ENCODE measurements around the gene ABHD17A.
"Not testable (repeated sequence)": the region's sequence is repeated elsewhere in the genome, so short reads cannot be mapped to it uniquely, and the experiment has no call there.

Gene ABHD17A

GRCh38 chr19:1880611-1881392, 4.5 kb downstream of the ABHD17A start:
- H2BK15ac ChIP-seq (ENCODE audit: low read length), result no peak overlapping the region

DNA sequence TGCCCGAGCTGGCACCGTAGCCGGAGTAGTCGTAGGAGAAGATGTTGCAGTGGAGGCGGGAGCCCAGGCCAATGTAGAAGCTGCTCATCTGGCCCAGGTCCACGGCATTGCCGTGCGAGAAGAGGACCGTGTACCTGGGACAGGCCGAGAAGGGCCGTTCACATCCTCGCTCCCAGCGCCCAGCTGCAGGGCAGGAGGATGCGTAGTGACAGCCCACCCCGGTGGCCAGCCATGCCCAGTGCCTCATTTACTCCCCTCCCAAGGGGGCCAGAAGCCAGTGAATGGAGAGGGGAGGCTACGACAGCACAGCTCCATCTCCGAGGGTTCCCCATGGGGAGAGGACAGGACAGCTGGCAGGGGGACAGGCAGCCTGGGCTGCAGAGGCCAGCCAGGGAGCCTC, 5.3 kb downstream of the ABHD17A start:
- not testable (repeated sequence) for H2BK15ac ChIP-seq (ENCODE audit: low read length); H3K18ac ChIP-seq (ENCODE audit: low read length)
- no CpG with 5 or more reads among the region's 17 CpGs for whole genome bisulfite sequencing, 2 donors (ENCODE audit: extremely low coverage in 2 of 2, insufficient read length in 2 of 2, insufficient replicate concordance in 1 of 2)

More at GRCh38 chr19:1880611-1881392, 4.5 kb downstream of the ABHD17A start:
- no peak overlapping the region for H2BK120ac ChIP-seq (ENCODE audit: low read depth, low read length)
- peaks cover 20 to 34% of the 10 kb centered on the region in 2 donors for H3K4me1 ChIP-seq (ENCODE audit: control insufficient read depth in 2 of 2, insufficient read depth in 1 of 2, low read depth in 1 of 2, low read length in 2 of 2)
- peaks cover 0 to 6% of the 10 kb centered on the region in 2 donors for H3K36me3 ChIP-seq (replicated peaks in 1 of 2; ENCODE audit: control insufficient read depth in 2 of 2, insufficient read depth in 2 of 2, low read length in 2 of 2)
- H3K18ac ChIP-seq (ENCODE audit: low read length), result no peak overlapping the region
- no peak overlapping the region for H3K9ac ChIP-seq (ENCODE audit: low read depth, low read length, poor library complexity)
- H3K27me3 ChIP-seq (ENCODE audit: control insufficient read depth in 3 of 3, insufficient read depth in 3 of 3, low read depth in 1 of 3, low read length in 3 of 3), result no peaks in the 10 kb centered on the region
- no peak for DNase-seq (ENCODE audit: low spot score)
- peaks cover 21% of the 10 kb centered on the region for H3K79me1 ChIP-seq (ENCODE audit: low read depth, low read length)
- no peak overlapping the region for H3K4me2 ChIP-seq (ENCODE audit: insufficient read depth, low read length, poor library complexity, severe bottlenecking)
- no CpG with 5 or more reads among the region's 35 CpGs for WGBS, 2 donors (ENCODE audit: extremely low coverage in 2 of 2, insufficient read length in 2 of 2, insufficient replicate concordance in 1 of 2)
- no peaks in the 10 kb centered on the region for H3K9me3 ChIP-seq (replicated peaks in 1 of 2; ENCODE audit: control insufficient read depth in 2 of 2, insufficient read depth in 1 of 2, low read depth in 1 of 2, low read length in 2 of 2)
- no peak overlapping the region for H2BK12ac ChIP-seq (ENCODE audit: low read length)
- H3K14ac ChIP-seq (ENCODE audit: low read length), result no peak overlapping the region
- no peak overlapping the region for H2BK5ac ChIP-seq (ENCODE audit: low read length)
- peak overlapping the region; percentile 55 for H3K23ac ChIP-seq (ENCODE audit: low read depth, low read length, poor library complexity)
- no peak overlapping the region for H3K27ac ChIP-seq (replicated peaks; ENCODE audit: low read length)
- H4K91ac ChIP-seq (ENCODE audit: low read depth, low read length, poor library complexity), result no peak overlapping the region
- no peak overlapping the region for H3K4ac ChIP-seq (ENCODE audit: low read length)
- H4K8ac ChIP-seq (ENCODE audit: low read depth, low read length), result no peak overlapping the region
- H2AK5ac ChIP-seq (ENCODE audit: low read depth, low read length), result no peak overlapping the region
- H2AFZ ChIP-seq (ENCODE audit: low read length), result no peak overlapping the region
- no peak overlapping the region for H3K4me3 ChIP-seq (ENCODE audit: low read length in 2 of 2)

DNA sequence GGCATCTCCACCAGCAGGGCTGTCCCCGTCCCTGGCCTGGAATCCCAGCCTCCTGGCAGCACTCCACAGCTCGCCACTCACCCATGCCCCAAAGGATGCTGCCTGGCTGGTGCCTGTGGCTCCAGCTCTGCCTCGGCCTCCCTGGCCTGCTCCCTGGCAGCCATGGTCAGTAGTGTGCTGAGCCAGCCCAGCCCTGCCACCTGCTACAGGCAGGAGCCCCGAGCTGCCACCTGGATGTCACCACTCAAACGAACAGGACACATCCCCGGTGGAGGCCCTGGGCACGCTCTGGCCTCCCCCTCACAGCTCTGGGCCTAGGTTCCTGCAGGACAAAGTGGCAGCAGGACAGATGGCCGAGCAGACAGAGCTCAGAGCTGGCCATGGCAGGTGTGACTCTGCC, 6.7 kb downstream of the ABHD17A start:
- H2BK5ac ChIP-seq (ENCODE audit: low read length); H2BK12ac ChIP-seq (ENCODE audit: low read length); H3K9me3 ChIP-seq (replicated peaks in 1 of 2; ENCODE audit: control insufficient read depth in 2 of 2, insufficient read depth in 1 of 2, low read depth in 1 of 2, low read length in 2 of 2); H4K8ac ChIP-seq (ENCODE audit: low read depth, low read length); H3K4me3 ChIP-seq (ENCODE audit: low read length in 2 of 2); H3K9ac ChIP-seq (ENCODE audit: low read depth, low read length, poor library complexity); H3K27ac ChIP-seq (replicated peaks; ENCODE audit: low read length); H3K14ac ChIP-seq (ENCODE audit: low read length); H3K36me3 ChIP-seq (replicated peaks in 1 of 2; ENCODE audit: control insufficient read depth in 2 of 2, insufficient read depth in 2 of 2, low read length in 2 of 2); H3K27me3 ChIP-seq (ENCODE audit: control insufficient read depth in 3 of 3, insufficient read depth in 3 of 3, low read depth in 1 of 3, low read length in 3 of 3); H3K18ac ChIP-seq (ENCODE audit: low read length); H3K4ac ChIP-seq (ENCODE audit: low read length); H2AK5ac ChIP-seq (ENCODE audit: low read depth, low read length); DNase-seq (ENCODE audit: low spot score); H4K91ac ChIP-seq (ENCODE audit: low read depth, low read length, poor library complexity); H2BK120ac ChIP-seq (ENCODE audit: low read depth, low read length); H3K4me2 ChIP-seq (ENCODE audit: insufficient read depth, low read length, poor library complexity, severe bottlenecking); H3K23ac ChIP-seq (ENCODE audit: low read depth, low read length, poor library complexity); H2BK15ac ChIP-seq (ENCODE audit: low read length); H2AFZ ChIP-seq (ENCODE audit: low read length): not testable (repeated sequence)
- Histone ChIP-seq H3K79me1 (ENCODE audit: low read depth, low read length) (peaks cover 18% of the 10 kb centered on the region), H3K4me1 (ENCODE audit: control insufficient read depth in 2 of 2, insufficient read depth in 1 of 2, low read depth in 1 of 2, low read length in 2 of 2) (peaks cover 13 to 38% of the 10 kb centered on the region in 2 donors)
- WGBS, 2 donors (ENCODE audit: extremely low coverage in 2 of 2, insufficient read length in 2 of 2, insufficient replicate concordance in 1 of 2), result no CpG with 5 or more reads among the region's 8 CpGs

More for the DNA sequence above, 5.3 kb downstream of the ABHD17A start:
- not testable (repeated sequence) for H3K36me3 ChIP-seq (replicated peaks in 1 of 2; ENCODE audit: control insufficient read depth in 2 of 2, insufficient read depth in 2 of 2, low read length in 2 of 2); H3K4me2 ChIP-seq (ENCODE audit: insufficient read depth, low read length, poor library complexity, severe bottlenecking); H2AK5ac ChIP-seq (ENCODE audit: low read depth, low read length); H2BK5ac ChIP-seq (ENCODE audit: low read length); H4K91ac ChIP-seq (ENCODE audit: low read depth, low read length, poor library complexity); H2AFZ ChIP-seq (ENCODE audit: low read length); DNase-seq (ENCODE audit: low spot score); H3K14ac ChIP-seq (ENCODE audit: low read length); H2BK12ac ChIP-seq (ENCODE audit: low read length); H3K23ac ChIP-seq (ENCODE audit: low read depth, low read length, poor library complexity); H4K8ac ChIP-seq (ENCODE audit: low read depth, low read length); H2BK120ac ChIP-seq (ENCODE audit: low read depth, low read length); H3K4ac ChIP-seq (ENCODE audit: low read length); H3K27ac ChIP-seq (replicated peaks; ENCODE audit: low read length); H3K4me3 ChIP-seq (ENCODE audit: low read length in 2 of 2); H3K27me3 ChIP-seq (ENCODE audit: control insufficient read depth in 3 of 3, insufficient read depth in 3 of 3, low read depth in 1 of 3, low read length in 3 of 3); H3K9me3 ChIP-seq (replicated peaks in 1 of 2; ENCODE audit: control insufficient read depth in 2 of 2, insufficient read depth in 1 of 2, low read depth in 1 of 2, low read length in 2 of 2)
- Histone ChIP-seq H3K9ac (ENCODE audit: low read depth, low read length, poor library complexity) (peak overlapping the region; percentile 63), H3K4me1 (ENCODE audit: control insufficient read depth in 2 of 2, insufficient read depth in 1 of 2, low read depth in 1 of 2, low read length in 2 of 2) (peaks cover 20 to 38% of the 10 kb centered on the region in 2 donors), H3K79me1 (ENCODE audit: low read depth, low read length) (peaks cover 22% of the 10 kb centered on the region)

DNA sequence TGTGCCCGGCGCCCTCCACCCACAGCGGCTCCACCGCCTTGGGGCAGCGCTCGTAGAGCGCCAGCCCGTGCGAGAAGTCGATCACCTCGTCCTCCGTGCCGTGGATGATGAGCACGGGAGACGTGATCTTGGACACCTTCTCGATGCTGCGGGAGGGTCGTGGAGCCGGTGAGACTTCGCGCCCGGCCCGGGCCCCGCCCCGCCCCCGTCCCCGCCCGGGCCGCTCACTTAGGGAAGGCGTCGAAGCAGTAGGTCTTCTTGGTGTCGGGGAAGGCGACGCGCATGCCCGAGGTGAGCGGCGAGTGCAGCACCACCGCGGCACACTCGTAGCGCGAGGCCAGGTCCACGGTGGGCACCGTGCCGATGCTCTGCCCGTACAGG, 8.0 kb downstream of the ABHD17A start:
- H3K23ac ChIP-seq (ENCODE audit: low read depth, low read length, poor library complexity); H2BK120ac ChIP-seq (ENCODE audit: low read depth, low read length); H2AFZ ChIP-seq (ENCODE audit: low read length); H4K91ac ChIP-seq (ENCODE audit: low read depth, low read length, poor library complexity); H2BK15ac ChIP-seq (ENCODE audit: low read length); H3K4ac ChIP-seq (ENCODE audit: low read length); H3K27ac ChIP-seq (replicated peaks; ENCODE audit: low read length); H2BK12ac ChIP-seq (ENCODE audit: low read length); H3K9ac ChIP-seq (ENCODE audit: low read depth, low read length, poor library complexity); H3K14ac ChIP-seq (ENCODE audit: low read length); DNase-seq (ENCODE audit: low spot score); H3K18ac ChIP-seq (ENCODE audit: low read length); H4K8ac ChIP-seq (ENCODE audit: low read depth, low read length); H2BK5ac ChIP-seq (ENCODE audit: low read length); H3K9me3 ChIP-seq (replicated peaks in 1 of 2; ENCODE audit: control insufficient read depth in 2 of 2, insufficient read depth in 1 of 2, low read depth in 1 of 2, low read length in 2 of 2); H3K4me3 ChIP-seq (ENCODE audit: low read length in 2 of 2); H3K27me3 ChIP-seq (ENCODE audit: control insufficient read depth in 3 of 3, insufficient read depth in 3 of 3, low read depth in 1 of 3, low read length in 3 of 3); H2AK5ac ChIP-seq (ENCODE audit: low read depth, low read length): not testable (repeated sequence)
- WGBS, 2 donors (ENCODE audit: extremely low coverage in 2 of 2, insufficient read length in 2 of 2, insufficient replicate concordance in 1 of 2), result no CpG with 5 or more reads among the region's 47 CpGs
- peak overlapping the region; percentile 25 for H3K4me2 ChIP-seq (ENCODE audit: insufficient read depth, low read length, poor library complexity, severe bottlenecking)
- peaks cover 8 to 25% of the 10 kb centered on the region in 2 donors for H3K4me1 ChIP-seq (ENCODE audit: control insufficient read depth in 2 of 2, insufficient read depth in 1 of 2, low read depth in 1 of 2, low read length in 2 of 2)
- H3K36me3 ChIP-seq (replicated peaks in 1 of 2; ENCODE audit: control insufficient read depth in 2 of 2, insufficient read depth in 2 of 2, low read length in 2 of 2), result peaks cover 0 to 19% of the 10 kb centered on the region in 2 donors
- peaks cover 20% of the 10 kb centered on the region for H3K79me1 ChIP-seq (ENCODE audit: low read depth, low read length)
